Loucy (cell line): ENCODE results near the gene LMO7.

Source experiments
- H2AFZ ChIP-seq: fragments of 200-600 bp; sonication (generic); 2 replicates; pipeline ENCODE4 v1.6.0; 2016; ENCODE audit warnings: antibody characterized with exemption, mild to moderate bottlenecking, low read length, moderate library complexity
- H3F3A ChIP-seq: fragments of 200-600 bp; 2 replicates; pipeline ENCODE4 v1.6.0; 2016; ENCODE audit warnings: antibody characterized with exemption, low read depth, mild to moderate bottlenecking
- H3K27me3 ChIP-seq: fragments of 200-600 bp; sonication (generic); 2 replicates; pipeline ENCODE4 v1.6.1; 2014; ENCODE audit warnings: low read length, mild to moderate bottlenecking; ENCODE audit not compliant: insufficient read depth, poor library complexity, severe bottlenecking
- H3K36me3 ChIP-seq: fragments of 200-600 bp; sonication (generic); 2 replicates; pipeline ENCODE4 v1.6.1; 2016; ENCODE audit warnings: low read length; ENCODE audit not compliant: insufficient read depth
- H3K4me1 ChIP-seq: fragments of 200-600 bp; sonication (generic); 2 replicates; pipeline ENCODE4 v1.5.1; 2014; ENCODE audit warnings: low read length, mild to moderate bottlenecking; ENCODE audit not compliant: insufficient read depth, poor library complexity, severe bottlenecking
- H3K4me2 ChIP-seq: fragments of 200-600 bp; sonication (generic); 2 replicates; pipeline ENCODE4 v1.6.0; 2014; ENCODE audit warnings: antibody characterized with exemption, low read length, low read depth, mild to moderate bottlenecking; ENCODE audit not compliant: poor library complexity, severe bottlenecking
- H3K4me3 ChIP-seq: fragments of 200-600 bp; sonication (generic); 2 replicates; pipeline ENCODE4 v1.5.1; 2014; ENCODE audit warnings: low read length, mild to moderate bottlenecking, mixed read lengths; ENCODE audit not compliant: poor library complexity, severe bottlenecking
- H3K79me2 ChIP-seq: fragments of 200-600 bp; sonication (generic); 2 replicates; pipeline ENCODE4 v1.6.1; 2014; ENCODE audit warnings: low read length; ENCODE audit not compliant: insufficient read depth
- H3K9ac ChIP-seq: fragments of 200-600 bp; sonication (generic); 2 replicates; pipeline ENCODE4 v1.6.0; 2014; ENCODE audit warnings: mild to moderate bottlenecking, low read depth, low read length, moderate library complexity; ENCODE audit not compliant: poor library complexity, severe bottlenecking
- H3K9me2 ChIP-seq: fragments of 200-600 bp; sonication (generic); replicated peaks from 2 replicates; pipeline ENCODE4 v1.6.1; 2016; ENCODE audit warnings: low read depth, low read length, mixed read lengths
- H3K9me3 ChIP-seq: fragments of 200-600 bp; sonication (generic); 2 replicates; pipeline ENCODE4 v1.6.1; 2014; ENCODE audit warnings: mild to moderate bottlenecking, antibody characterized with exemption, low read length, low read depth; ENCODE audit not compliant: insufficient read depth
- H4K20me1 ChIP-seq: fragments of 200-600 bp; sonication (generic); 2 replicates; pipeline ENCODE4 v1.6.0; 2014; ENCODE audit warnings: antibody characterized with exemption, low read length, mild to moderate bottlenecking; ENCODE audit not compliant: insufficient read depth, poor library complexity, severe bottlenecking
- EZH2phosphoT487 ChIP-seq: fragments of 200-600 bp; IDR thresholded peaks from 2 replicates; pipeline ENCODE4 v1.6.1; 2018; ENCODE audit warnings: antibody characterized with exemption, mild to moderate bottlenecking, moderate library complexity, borderline replicate concordance
- TF ChIP-seq, protein P1 (sequence below): fragments of 200-600 bp; sonication (generic); conservative IDR thresholded peaks from 2 replicates; pipeline ENCODE4 v1.5.1; 2014; ENCODE audit warnings: mild to moderate bottlenecking, antibody characterized with exemption, low read length

Gene LMO7

DNA sequence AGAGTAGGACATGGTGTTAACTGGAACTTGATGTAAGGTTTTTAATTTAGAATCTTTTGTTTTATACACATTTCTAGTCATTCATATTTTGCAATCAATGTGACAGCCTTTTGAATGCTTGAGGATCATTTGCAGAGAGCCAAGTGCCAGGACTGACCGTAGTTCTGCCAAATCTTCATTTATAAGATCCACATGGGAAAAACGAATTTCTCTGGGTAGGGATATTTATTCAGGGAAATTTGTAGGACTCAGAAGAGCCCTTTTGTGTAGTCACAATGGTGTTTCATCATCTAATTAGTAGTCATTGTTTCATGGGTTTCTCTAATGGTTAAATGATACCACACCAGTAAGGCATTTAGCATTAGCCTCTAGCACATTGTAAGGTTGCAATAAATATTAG is 161.1 kb downstream of the LMO7 start:
- Histone ChIP-seq H3K9me3 (no peaks in the 10 kb centered on the region), H3K4me2 (no peak overlapping the region), H3K9ac (no peak overlapping the region), H3K27me3 (no peaks in the 10 kb centered on the region), H3K4me3 (no peak overlapping the region), H3K36me3 (peaks cover 11% of the 10 kb centered on the region; the same call in 1 of the 2 replicates), H3K4me1 (no peaks in the 10 kb centered on the region), H3F3A (no peaks in the 10 kb centered on the region), H4K20me1 (no peaks in the 10 kb centered on the region), H2AFZ (no peak overlapping the region), H3K79me2 (no peaks in the 10 kb centered on the region), H3K9me2 (no peaks in the 10 kb centered on the region)
- TF ChIP-seq, protein P1, sequence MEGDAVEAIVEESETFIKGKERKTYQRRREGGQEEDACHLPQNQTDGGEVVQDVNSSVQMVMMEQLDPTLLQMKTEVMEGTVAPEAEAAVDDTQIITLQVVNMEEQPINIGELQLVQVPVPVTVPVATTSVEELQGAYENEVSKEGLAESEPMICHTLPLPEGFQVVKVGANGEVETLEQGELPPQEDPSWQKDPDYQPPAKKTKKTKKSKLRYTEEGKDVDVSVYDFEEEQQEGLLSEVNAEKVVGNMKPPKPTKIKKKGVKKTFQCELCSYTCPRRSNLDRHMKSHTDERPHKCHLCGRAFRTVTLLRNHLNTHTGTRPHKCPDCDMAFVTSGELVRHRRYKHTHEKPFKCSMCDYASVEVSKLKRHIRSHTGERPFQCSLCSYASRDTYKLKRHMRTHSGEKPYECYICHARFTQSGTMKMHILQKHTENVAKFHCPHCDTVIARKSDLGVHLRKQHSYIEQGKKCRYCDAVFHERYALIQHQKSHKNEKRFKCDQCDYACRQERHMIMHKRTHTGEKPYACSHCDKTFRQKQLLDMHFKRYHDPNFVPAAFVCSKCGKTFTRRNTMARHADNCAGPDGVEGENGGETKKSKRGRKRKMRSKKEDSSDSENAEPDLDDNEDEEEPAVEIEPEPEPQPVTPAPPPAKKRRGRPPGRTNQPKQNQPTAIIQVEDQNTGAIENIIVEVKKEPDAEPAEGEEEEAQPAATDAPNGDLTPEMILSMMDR, result no peak
- no peak for TF ChIP-seq EZH2phosphoT487

DNA sequence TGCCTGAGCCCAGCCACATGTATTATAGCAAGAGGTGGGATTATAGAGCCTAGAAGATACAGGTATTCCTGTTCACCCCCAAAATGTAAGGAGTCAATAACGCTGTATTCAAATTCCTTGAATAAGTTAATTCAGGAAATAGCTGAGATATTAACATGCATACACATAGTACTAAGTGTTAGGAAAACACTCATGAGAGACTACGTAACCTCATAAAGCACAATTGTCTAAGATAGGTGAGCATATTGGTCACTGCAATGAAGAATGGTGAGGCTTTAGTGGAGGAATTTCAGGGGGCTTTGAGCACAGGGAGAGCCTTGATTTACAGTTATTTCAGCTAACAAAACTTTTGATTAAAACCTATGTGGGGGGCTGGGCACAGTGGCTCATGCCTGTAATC is 161.6 kb downstream of the LMO7 start:
- Histone ChIP-seq H3K36me3 (peaks cover 11% of the 10 kb centered on the region; the same call in 1 of the 2 replicates), H3K9me3 (no peaks in the 10 kb centered on the region), H3K79me2 (no peaks in the 10 kb centered on the region), H4K20me1 (no peaks in the 10 kb centered on the region), H3K4me3 (no peak overlapping the region), H3K9ac (no peak overlapping the region), H3F3A (no peaks in the 10 kb centered on the region), H3K4me2 (no peak overlapping the region), H3K9me2 (no peaks in the 10 kb centered on the region), H3K4me1 (peaks cover 4% of the 10 kb centered on the region), H3K27me3 (no peaks in the 10 kb centered on the region), H2AFZ (no peak overlapping the region)
- no peak for TF ChIP-seq EZH2phosphoT487
- TF ChIP-seq, protein P1, result no peak

DNA sequence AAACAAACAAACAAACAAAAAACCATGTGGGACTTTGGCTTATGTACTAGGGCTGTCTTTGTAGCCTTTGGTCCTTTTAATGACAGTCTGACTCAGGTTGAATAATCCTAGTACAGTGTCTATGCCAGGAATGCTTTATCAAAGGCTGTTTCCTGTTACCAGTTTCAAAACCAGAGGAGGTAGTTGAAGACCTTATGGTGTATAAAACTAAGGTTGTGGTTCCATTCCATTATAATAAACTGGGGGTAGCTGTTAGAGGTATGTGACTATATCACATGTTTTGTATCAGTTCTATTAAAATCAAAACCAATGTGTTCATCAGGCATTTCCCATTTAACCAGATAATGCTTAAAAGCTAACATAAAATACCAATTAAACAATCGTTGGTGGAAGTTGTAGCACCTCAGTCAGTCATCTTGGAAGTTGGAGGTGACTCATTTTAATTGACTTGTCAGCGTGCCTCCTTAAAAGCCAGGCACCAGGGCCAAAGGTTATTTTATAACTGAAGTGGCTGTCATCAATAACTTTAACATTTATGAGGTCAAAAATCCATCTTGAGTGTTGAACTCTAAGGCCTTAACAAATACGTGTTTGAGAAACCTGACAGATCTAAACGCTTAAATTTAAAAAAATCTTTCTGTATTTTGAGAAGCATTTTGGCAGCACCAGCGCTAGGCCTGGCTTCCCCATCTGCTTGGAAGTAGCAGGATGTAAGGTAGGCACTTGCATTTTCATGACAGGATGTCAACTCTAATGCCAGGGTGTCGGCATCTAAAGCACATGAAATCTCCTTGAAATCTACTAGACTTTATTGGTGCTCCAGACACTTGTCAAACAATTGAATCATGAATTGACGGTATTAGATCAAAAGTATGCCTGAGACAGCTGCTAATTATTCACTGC is 162.5 kb downstream of the LMO7 start:
- Histone ChIP-seq H4K20me1 (no peaks in the 10 kb centered on the region), H3K27me3 (no peaks in the 10 kb centered on the region), H3K4me3 (no peak overlapping the region), H3K4me2 (no peak overlapping the region), H3K79me2 (no peaks in the 10 kb centered on the region), H3F3A (no peaks in the 10 kb centered on the region), H3K9me3 (no peaks in the 10 kb centered on the region), H3K9ac (no peak overlapping the region), H2AFZ (no peak overlapping the region), H3K9me2 (no peaks in the 10 kb centered on the region), H3K4me1 (peaks cover 12% of the 10 kb centered on the region), H3K36me3 (peaks cover 11% of the 10 kb centered on the region; the same call in 1 of the 2 replicates)
- no peak for TF ChIP-seq EZH2phosphoT487
- TF ChIP-seq, protein P1, result no peak
